GM12872 (cell line): ENCODE results near the gene NOS1.

Source experiments
- CTCF ChIP-seq: IDR thresholded peaks from 3 replicates; pipeline ENCODE4 v1.5.1; 2011; ENCODE audit warnings: low read depth, mild to moderate bottlenecking, low read length, moderate library complexity; ENCODE audit not compliant: insufficient read depth

NOS1 gene

DNA sequence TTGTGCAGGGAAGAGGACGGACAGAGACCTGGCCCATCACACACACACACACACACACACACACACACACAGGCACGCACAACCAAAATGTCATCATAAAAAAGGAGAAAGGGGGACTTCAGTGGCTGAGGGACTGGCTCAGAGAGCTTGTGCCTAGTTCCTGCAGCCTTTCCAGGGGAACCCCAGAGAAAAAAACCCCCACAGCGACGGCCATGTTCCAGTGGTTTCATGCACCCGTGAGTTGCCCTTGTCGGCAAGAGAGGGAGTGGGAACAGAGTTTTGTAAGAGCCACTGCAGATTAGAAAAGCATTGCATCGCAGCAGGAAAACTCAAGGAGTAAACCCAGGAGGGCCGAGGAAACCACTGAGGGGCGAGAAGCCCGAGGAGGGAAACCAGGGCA is 146.6 kb downstream of the NOS1 start:
- TF ChIP-seq CTCF = no peak

DNA sequence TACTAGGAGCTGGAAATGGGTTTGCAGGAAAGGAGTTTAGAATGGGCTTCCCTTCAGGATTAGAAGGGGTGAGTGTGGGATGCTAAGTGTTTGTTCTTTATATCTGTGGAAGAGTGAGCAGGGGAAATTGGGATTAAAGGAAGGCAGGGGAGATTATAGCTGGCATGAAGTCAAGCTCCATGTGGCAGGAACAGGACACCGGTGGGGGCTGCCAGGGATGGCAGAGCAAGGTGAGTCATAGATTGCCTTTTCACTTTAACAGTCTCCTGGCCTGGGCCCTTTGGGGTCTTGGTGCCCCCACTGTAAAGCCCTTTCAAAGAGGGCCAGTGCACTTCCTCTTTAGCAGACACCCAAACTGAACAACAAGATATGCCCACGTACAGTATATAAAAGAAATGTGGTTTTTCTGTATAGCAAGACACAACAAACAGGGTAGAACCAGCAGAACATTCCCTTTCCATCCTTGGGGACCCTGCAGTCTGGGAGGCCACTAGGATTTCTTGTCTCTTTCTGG is 148.1 kb downstream of the NOS1 start:
- no peak for TF ChIP-seq CTCF

DNA sequence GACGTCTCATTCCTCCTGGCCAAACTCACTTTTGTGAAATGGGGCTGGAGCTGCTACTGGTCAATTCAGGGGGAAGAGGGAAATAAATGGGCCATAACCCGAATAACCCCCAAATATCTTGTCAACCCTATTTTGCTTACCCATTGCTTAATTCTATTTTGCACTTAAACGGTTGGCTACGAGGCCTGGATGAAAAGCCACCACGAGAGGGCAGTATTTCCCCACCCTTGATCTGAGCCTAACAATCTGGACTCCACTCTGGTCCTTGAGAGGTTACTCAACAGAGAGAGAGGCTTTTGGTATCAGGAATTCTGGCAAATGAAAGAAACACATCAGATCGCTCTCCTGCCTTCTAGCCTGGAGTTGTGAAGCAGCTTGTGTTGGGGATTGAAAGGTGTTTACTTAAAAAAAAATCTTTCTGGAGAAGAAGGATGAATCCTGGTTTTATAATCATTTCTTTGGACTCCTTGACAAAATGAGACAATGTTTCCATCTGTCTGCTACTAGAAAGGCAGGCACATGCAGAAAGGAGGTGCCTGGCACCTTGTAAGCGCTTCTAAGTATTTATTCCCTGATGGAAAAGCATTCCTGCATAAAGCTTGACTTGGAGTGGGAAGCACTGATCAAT is 148.7 kb downstream of the NOS1 start:
- peak; percentile 86 for TF ChIP-seq CTCF

DNA sequence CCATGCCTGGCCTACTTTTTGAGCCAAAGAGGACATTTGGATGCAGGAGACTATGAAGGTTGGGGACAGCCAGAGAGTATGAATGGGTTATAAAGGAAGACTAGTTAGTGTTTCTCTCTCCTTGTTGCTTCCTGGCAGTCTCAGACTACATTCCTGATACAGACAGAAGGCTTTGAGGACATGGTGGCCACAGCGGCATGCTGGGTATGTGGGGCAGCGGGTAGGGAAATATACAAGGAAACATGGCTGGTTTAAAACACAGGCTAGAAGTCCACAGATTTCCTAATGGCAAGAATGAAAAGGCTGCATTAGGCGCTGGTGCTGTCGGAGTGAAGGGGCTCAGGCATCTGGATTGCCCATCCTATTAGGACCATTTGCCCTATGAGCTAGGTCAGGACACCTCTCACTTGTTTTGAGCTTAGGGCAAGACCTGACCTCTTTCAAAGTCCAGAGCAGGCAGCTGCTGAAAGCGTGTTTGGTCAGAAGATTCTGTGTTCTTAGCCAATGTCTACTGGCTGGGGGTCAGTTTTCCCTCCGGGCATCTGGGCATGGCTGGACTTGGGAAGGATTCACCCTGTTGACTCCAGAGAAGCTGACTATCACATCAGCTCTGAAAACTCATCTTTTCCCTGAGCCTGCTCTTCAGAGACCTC is 151.0 kb downstream of the NOS1 start:
- TF ChIP-seq CTCF = no peak

DNA sequence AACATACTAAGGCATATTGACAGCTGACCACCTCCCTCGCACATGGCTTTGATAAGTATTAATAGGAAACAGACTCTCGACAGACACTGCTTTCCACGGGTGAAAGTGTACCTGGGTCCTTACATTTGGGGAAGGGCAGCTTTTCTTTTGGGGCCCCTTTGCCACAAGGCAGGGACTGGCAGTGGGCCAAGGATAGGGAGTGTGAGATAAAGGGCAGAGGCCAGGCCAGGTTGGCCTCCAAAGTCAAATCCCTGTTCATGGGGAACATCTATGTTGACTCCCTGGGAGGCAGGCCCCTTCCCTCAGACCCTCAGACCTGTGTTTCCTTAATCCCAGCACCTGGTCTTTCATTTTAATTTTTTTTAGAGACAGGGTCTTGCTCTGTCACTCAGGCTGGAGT is 151.8 kb downstream of the NOS1 start:
- TF ChIP-seq CTCF = no peak

GRCh38 chr12:117208811-117209455 is 152.5 kb downstream of the NOS1 start:
- no peak for TF ChIP-seq CTCF

- TF ChIP-seq CTCF = no peak
Observed at GRCh38 chr12:117208206-117208605, 153.2 kb downstream of the NOS1 start.
